ENCODE measurements around the gene DHRS9. TPM values are rescaled to one million over a fixed set of nuclear protein-coding genes. Genes with fewer than 3 reads are reported as not detected.
"Not testable (repeated sequence)": the region's sequence is repeated elsewhere in the genome, so short reads cannot be mapped to it uniquely, and the experiment has no call there.

DHRS9 gene
- polyA plus RNA-seq (ENCODE audit: insufficient read length in 10 of 10): 1 to 10 TPM in 2 of 10 donors, under 1 TPM in 8; 0.24 to 1.0 (median 0.61) TPM
- long read RNA-seq, donor 1: 0 reads
- long read RNA-seq, donor 2: 0 reads
- long read RNA-seq, donor 3: 0 reads
- long read RNA-seq, donor 4: 0 reads
- long read RNA-seq, donor 5: 0 reads
- long read RNA-seq, donor 6: 0 reads
- long read RNA-seq, donor 7: 0 reads
- long read RNA-seq, donor 8: 0 reads
- long read RNA-seq, donor 9: 0 reads

GRCh38 chr2:169069341-169069740 lies at the start of gene DHRS9:
Gene DHRS9, plus strand, starts transcription at chr2:169069563. Its CDS starts 12,019 bp downstream, at chr2:169081582.
- no peak for DNase-seq

GRCh38 chr2:169023161-169023560 lies 46.2 kb upstream of the DHRS9 start:
- no peak for DNase-seq

- DNase-seq: no peak
Observed at GRCh38 chr2:169026056-169026455, 43.3 kb upstream of the DHRS9 start.

- DNase-seq: no peak
Observed at GRCh38 chr2:169027234-169027633, 42.1 kb upstream of the DHRS9 start.

GRCh38 chr2:169029341-169029740 lies 40.0 kb upstream of the DHRS9 start:
- DNase-seq: no peak

GRCh38 chr2:169031202-169031601 lies 38.2 kb upstream of the DHRS9 start, which contains the start of gene ABCB11:
Gene ABCB11, minus strand, starts transcription at chr2:169031324. Its CDS starts 13,199 bp downstream, at chr2:169018125.
- DNase-seq: no peak

- DNase-seq: no peak
Observed at GRCh38 chr2:169034256-169034655, 35.1 kb upstream of the DHRS9 start.

GRCh38 chr2:169034984-169035544 lies 34.3 kb upstream of the DHRS9 start:
- DNase-seq: no peak

- no peak for DNase-seq
Observed at GRCh38 chr2:169035887-169036286, 33.5 kb upstream of the DHRS9 start.

GRCh38 chr2:169036736-169037440 lies 32.5 kb upstream of the DHRS9 start:
- DNase-seq: no peak

- DNase-seq: no peak
Observed at GRCh38 chr2:169038338-169038757, 31.0 kb upstream of the DHRS9 start.

GRCh38 chr2:169039702-169040101 lies 29.7 kb upstream of the DHRS9 start:
- DNase-seq: no peak

- DNase-seq: no peak
Observed at GRCh38 chr2:169041594-169041993, 27.8 kb upstream of the DHRS9 start.

- no peak for DNase-seq
Observed at GRCh38 chr2:169042856-169043255, 26.5 kb upstream of the DHRS9 start.

GRCh38 chr2:169046440-169047151 lies 22.8 kb upstream of the DHRS9 start:
- DNase-seq: no peak

GRCh38 chr2:169047256-169048250 lies 21.8 kb upstream of the DHRS9 start:
- DNase-seq: no peak

GRCh38 chr2:169049142-169049541 lies 20.2 kb upstream of the DHRS9 start:
- DNase-seq: no peak

- DNase-seq: no peak
Observed at GRCh38 chr2:169050476-169051240, 18.7 kb upstream of the DHRS9 start.

GRCh38 chr2:169054575-169054974 lies 14.8 kb upstream of the DHRS9 start:
- DNase-seq: not testable (repeated sequence)

- DNase-seq: not testable (repeated sequence)
Observed at GRCh38 chr2:169064199-169064598, 5.2 kb upstream of the DHRS9 start.
